SU-DHL-6 (cell line): ENCODE data around the gene SH3PXD2A.
A peak's percentile ranks its signal among the peaks of the same experiment; 100 is the strongest.

Source experiments
- H2AFZ ChIP-seq: fragments of 200-600 bp; sonication (generic); 2 replicates; pipeline ENCODE4 v1.6.1; 2014; ENCODE audit warnings: low read depth, mild to moderate bottlenecking, moderate library complexity, mixed read lengths, antibody characterized with exemption, low read length; ENCODE audit not compliant: severe bottlenecking
- H3F3A ChIP-seq: fragments of 200-600 bp; shearing (Covaris generic); 2 replicates; pipeline ENCODE4 v1.6.0; 2016; ENCODE audit warnings: antibody characterized with exemption, mild to moderate bottlenecking; ENCODE audit not compliant: insufficient read depth
- H3K27ac ChIP-seq: fragments of 200-600 bp; sonication (generic); 2 replicates; pipeline ENCODE4 v1.5.1; 2016; ENCODE audit warnings: low read depth, mild to moderate bottlenecking, low read length, moderate library complexity, mixed read lengths
- H3K27me3 ChIP-seq: fragments of 200-600 bp; sonication (generic), shearing (Covaris generic); 2 replicates; pipeline ENCODE4 v1.6.0; 2014; ENCODE audit warnings: mild to moderate bottlenecking, low read length
- H3K36me3 ChIP-seq: fragments of 200-600 bp; sonication (generic); 2 replicates; pipeline ENCODE4 v1.6.1; 2014; ENCODE audit warnings: mild to moderate bottlenecking, low read length, mixed read lengths
- H3K4me2 ChIP-seq: fragments of 300-600, 200-600 bp; shearing (Covaris generic), sonication (generic); 2 replicates; pipeline ENCODE4 v1.6.0; 2014; ENCODE audit warnings: low read length, low read depth, mild to moderate bottlenecking; ENCODE audit not compliant: poor library complexity, severe bottlenecking
- H3K4me3 ChIP-seq: fragments of 200-600 bp; sonication (generic); 2 replicates; pipeline ENCODE4 v1.5.1; 2014; ENCODE audit warnings: antibody characterized with exemption, low read length, mild to moderate bottlenecking, mixed read lengths; ENCODE audit not compliant: insufficient read depth, poor library complexity, severe bottlenecking
- H3K79me2 ChIP-seq: fragments of 200-600 bp; sonication (generic); 2 replicates; pipeline ENCODE4 v1.6.1; 2014; ENCODE audit warnings: mild to moderate bottlenecking, low read length, moderate library complexity; ENCODE audit not compliant: insufficient read depth
- H3K9ac ChIP-seq: fragments of 200-600 bp; sonication (generic); 2 replicates; pipeline ENCODE4 v1.7.0; 2014; ENCODE audit warnings: mild to moderate bottlenecking, low read length
- H3K9me2 ChIP-seq: fragments of 200-600 bp; sonication (generic); replicated peaks from 2 replicates; pipeline ENCODE4 v1.6.1; 2014; ENCODE audit warnings: low read length; ENCODE audit not compliant: insufficient read depth
- H3K9me3 ChIP-seq: fragments of 200-600 bp; sonication (generic); 2 replicates; pipeline ENCODE4 v1.6.1; 2014; ENCODE audit warnings: low read length, mixed read lengths; ENCODE audit not compliant: insufficient read depth
- H4K20me1 ChIP-seq: fragments of 200-600 bp; sonication (generic); 2 replicates; pipeline ENCODE4 v1.6.1; 2014; ENCODE audit warnings: low read depth, mild to moderate bottlenecking, antibody characterized with exemption, low read length, moderate library complexity, mixed read lengths
- EZH2phosphoT487 ChIP-seq: fragments of 200-600 bp; sonication (generic), shearing (Covaris generic); conservative IDR thresholded peaks from 2 replicates; pipeline ENCODE4 v1.6.1; 2018; ENCODE audit warnings: mild to moderate bottlenecking, antibody characterized with exemption, low read length, moderate library complexity, mixed read lengths
- TF ChIP-seq, protein P1 (sequence below): fragments of 200-600 bp; sonication (generic); IDR thresholded peaks from one replicate; pipeline ENCODE4 v1.5.1; 2017; ENCODE audit warnings: antibody characterized with exemption, mild to moderate bottlenecking, low read length, moderate library complexity; ENCODE audit not compliant: insufficient read depth, poor library complexity, severe bottlenecking

SH3PXD2A gene

DNA sequence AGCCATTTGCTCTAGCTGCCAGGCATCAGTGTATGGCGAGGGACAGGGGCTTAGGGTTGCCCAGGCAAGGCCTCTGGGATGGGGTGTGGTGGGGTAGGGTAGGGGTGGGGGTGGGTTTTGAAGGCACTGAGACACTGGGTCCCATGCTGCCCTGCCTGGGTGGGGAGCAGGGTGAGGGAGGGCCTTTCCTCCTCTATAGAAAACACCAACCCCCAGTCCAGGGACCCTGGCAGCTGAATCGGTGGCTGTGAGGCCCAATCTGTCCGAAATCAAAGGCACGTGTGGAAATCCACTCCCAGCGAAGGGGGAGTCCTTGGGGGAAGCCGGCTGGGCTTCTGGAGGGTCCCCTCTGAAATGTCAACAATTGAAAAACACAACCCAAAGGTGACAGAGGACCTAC is 255.5 kb downstream of the SH3PXD2A start:
- H3K27me3 ChIP-seq, result no peaks in the 10 kb centered on the region

DNA sequence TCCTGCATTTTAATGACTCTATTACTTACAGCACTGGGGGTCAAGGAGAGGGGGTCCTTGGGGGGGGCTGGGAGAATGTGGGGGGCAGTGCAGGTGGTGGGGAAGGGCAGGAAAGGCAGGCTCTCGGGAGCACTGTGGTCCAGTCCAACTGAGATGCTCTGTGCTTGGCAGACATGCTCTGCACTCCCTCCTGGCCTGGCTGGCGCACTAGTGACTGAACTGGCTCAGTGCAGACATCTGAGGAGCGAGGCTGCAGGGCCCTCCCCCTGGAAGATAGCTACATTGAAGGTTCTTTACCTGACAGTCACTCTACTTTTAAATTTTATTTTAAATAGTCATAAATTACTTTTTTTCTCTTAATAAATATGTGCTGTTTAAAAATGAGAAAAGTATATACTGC is 256.2 kb downstream of the SH3PXD2A start:
- Histone ChIP-seq H3K27me3 (no peaks in the 10 kb centered on the region), H3K4me3 (no peak overlapping the region), H2AFZ (no peak overlapping the region), H3K9me3 (no peaks in the 10 kb centered on the region), H3K9ac (no peak overlapping the region), H4K20me1 (no peaks in the 10 kb centered on the region), H3K79me2 (no peaks in the 10 kb centered on the region), H3K9me2 (no peaks in the 10 kb centered on the region), H3F3A (no peaks in the 10 kb centered on the region), H3K36me3 (no peaks in the 10 kb centered on the region), H3K27ac (no peak overlapping the region), H3K4me2 (no peak overlapping the region)
- TF ChIP-seq, protein P1, sequence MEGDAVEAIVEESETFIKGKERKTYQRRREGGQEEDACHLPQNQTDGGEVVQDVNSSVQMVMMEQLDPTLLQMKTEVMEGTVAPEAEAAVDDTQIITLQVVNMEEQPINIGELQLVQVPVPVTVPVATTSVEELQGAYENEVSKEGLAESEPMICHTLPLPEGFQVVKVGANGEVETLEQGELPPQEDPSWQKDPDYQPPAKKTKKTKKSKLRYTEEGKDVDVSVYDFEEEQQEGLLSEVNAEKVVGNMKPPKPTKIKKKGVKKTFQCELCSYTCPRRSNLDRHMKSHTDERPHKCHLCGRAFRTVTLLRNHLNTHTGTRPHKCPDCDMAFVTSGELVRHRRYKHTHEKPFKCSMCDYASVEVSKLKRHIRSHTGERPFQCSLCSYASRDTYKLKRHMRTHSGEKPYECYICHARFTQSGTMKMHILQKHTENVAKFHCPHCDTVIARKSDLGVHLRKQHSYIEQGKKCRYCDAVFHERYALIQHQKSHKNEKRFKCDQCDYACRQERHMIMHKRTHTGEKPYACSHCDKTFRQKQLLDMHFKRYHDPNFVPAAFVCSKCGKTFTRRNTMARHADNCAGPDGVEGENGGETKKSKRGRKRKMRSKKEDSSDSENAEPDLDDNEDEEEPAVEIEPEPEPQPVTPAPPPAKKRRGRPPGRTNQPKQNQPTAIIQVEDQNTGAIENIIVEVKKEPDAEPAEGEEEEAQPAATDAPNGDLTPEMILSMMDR, result no peak
- TF ChIP-seq EZH2phosphoT487, result no peak

More for the DNA sequence above, 255.5 kb downstream of the SH3PXD2A start:
- H2AFZ ChIP-seq, result no peak overlapping the region
- H4K20me1 ChIP-seq, result no peaks in the 10 kb centered on the region
- H3K9me3 ChIP-seq, result no peaks in the 10 kb centered on the region
- H3K79me2 ChIP-seq, result no peaks in the 10 kb centered on the region
- no peaks in the 10 kb centered on the region for H3K9me2 ChIP-seq
- no peaks in the 10 kb centered on the region for H3K36me3 ChIP-seq
- H3K9ac ChIP-seq, result no peak overlapping the region
- no peak overlapping the region for H3K4me2 ChIP-seq
- H3F3A ChIP-seq, result no peaks in the 10 kb centered on the region
- H3K4me3 ChIP-seq, result no peak overlapping the region
- no peak for TF ChIP-seq EZH2phosphoT487
- TF ChIP-seq, protein P1, result no peak
- no peak overlapping the region for H3K27ac ChIP-seq

DNA sequence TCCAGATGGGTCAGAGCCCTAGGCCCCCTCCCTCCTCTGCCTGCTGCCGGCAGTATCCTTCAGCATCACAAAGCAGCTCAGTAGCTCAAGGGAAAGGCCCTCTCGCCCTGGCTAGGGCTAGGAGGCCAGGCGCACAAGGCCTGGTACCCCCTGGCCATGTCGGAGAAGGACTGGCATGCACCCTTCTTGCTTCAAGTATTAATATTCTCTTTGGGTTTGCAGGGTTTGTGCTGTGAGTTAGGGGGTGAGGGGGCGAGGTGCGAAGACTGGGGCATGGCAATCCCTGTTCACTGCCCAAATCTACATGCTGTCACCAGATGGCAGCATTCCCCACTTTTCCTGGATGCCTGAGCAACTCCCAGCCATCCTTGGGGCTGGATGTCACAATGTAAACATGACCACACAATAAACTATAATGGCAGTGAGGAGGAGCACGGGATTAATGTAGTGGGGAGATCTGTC is 256.7 kb downstream of the SH3PXD2A start:
- Histone ChIP-seq H3K79me2 (no peaks in the 10 kb centered on the region), H3K4me2 (no peak overlapping the region), H3K27me3 (no peaks in the 10 kb centered on the region), H2AFZ (no peak overlapping the region), H3K36me3 (no peaks in the 10 kb centered on the region), H3K4me3 (no peak overlapping the region), H3F3A (no peaks in the 10 kb centered on the region), H3K9me3 (no peaks in the 10 kb centered on the region), H3K9me2 (no peaks in the 10 kb centered on the region), H3K9ac (no peak overlapping the region), H3K27ac (no peak overlapping the region), H4K20me1 (no peaks in the 10 kb centered on the region)
- TF ChIP-seq EZH2phosphoT487, result no peak
- TF ChIP-seq, protein P1, result peak; percentile 34
